Motor neuron (in vitro differentiated cells): ENCODE data around the gene MYO15B. TPM values are rescaled to one million over a fixed set of nuclear protein-coding genes. Genes with fewer than 3 reads are reported as not detected.
A peak's percentile ranks its signal among the peaks of the same experiment; 100 is the strongest.

ENCODE experiments used
- ATAC-seq, 8 experiments: fragments of 200-7000 bp; cut with Tn5 transposase; replicated peaks in 6 of 8; 2 replicates each; pipeline ENCODE4 v1.8.0; 2021; ENCODE audit warnings: mild to moderate bottlenecking in 8 of 8, moderate library complexity in 8 of 8
- H3K27ac ChIP-seq, 2 donors: fragments of 250-450 bp; sonication (Bioruptor Pico); 2 replicates each; pipeline ENCODE4 v1.9.0; 2021; ENCODE audit warnings: antibody characterized with exemption in 2 of 2, mild to moderate bottlenecking in 2 of 2, moderate library complexity in 1 of 2
- H3K4me1 ChIP-seq, 2 donors: fragments of 250-450 bp; sonication (Bioruptor Pico); replicated peaks in 1 of 2; 2 replicates each; pipeline ENCODE4 v1.6.1; 2021; ENCODE audit warnings: antibody characterized with exemption in 2 of 2, mild to moderate bottlenecking in 2 of 2, moderate library complexity in 1 of 2
- H3K4me3 ChIP-seq, 5 donors: fragments of 250-450 bp; sonication (Bioruptor Pico); 2 replicates each; pipeline ENCODE4 v1.9.0; 2021; ENCODE audit warnings: antibody characterized with exemption in 5 of 5, mild to moderate bottlenecking in 5 of 5, moderate library complexity in 4 of 5
- WGBS, 10 experiments: fragments of 450-650 bp; shearing (Covaris generic); methylation state at CpG; one replicate each; pipeline ENCODE4 v1.0.0; 2022; 5-methylcytosine and 5-hydroxymethylcytosine counted together
- in situ Hi-C, 9 experiments: fragments of 400-800 bp; cut with MboI; loops; one replicate each; pipeline ENCODE4 v1.15.0; 2021; ENCODE audit warnings: low sequenced_read_pairs in 9 of 9, low pct_unique_long_range_greater_than_20kb in 2 of 9; ENCODE audit not compliant: unreplicated experiment in 9 of 9
- total RNA-seq, 8 experiments: library from RNA; unstranded; fragments of 300-600 nt; gene quantifications; 2 replicates each; pipeline versions ENCODE4 v1.2.3 to v1.2.4, GENCODE V29; 2022

The MYO15B gene
- total RNA-seq, 8 experiments from 2014 or later = 2.9 to 31.5 (median 4.5) TPM

DNA sequence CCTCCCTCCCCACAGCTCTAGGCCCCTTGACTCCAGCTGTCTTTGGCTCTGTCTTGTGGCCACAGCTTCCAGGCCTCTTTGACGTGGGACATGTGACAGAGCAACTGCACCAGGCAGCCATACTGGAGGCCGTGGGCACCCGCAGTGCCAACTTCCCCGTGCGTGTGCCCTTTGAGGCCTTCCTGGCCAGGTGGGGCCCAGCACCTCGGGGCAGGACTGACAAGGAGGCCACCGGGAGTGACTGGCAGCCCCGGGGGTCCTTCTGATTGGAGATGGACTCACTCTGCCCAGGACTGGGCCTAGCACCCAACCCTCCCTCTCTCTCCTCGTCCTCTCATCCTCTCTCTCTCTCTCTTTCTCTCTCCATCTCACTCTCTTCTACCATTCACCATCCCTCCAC is 15.5 kb downstream of the MYO15B start:
- 40 to 58% (median 55%) methylated on average over 1 to 6 of the region's 9 CpGs; no CpG with 5 or more reads in 7 of the 10 experiments for WGBS, 10 experiments
- ATAC-seq = peak in 2 of 8 experiments; percentile 11 to 15
- Histone ChIP-seq H3K27ac (no peak overlapping the region), H3K4me1 (no peaks in the 10 kb centered on the region), H3K4me3 (no peak overlapping the region)
- in situ Hi-C loops = no loop called here

DNA sequence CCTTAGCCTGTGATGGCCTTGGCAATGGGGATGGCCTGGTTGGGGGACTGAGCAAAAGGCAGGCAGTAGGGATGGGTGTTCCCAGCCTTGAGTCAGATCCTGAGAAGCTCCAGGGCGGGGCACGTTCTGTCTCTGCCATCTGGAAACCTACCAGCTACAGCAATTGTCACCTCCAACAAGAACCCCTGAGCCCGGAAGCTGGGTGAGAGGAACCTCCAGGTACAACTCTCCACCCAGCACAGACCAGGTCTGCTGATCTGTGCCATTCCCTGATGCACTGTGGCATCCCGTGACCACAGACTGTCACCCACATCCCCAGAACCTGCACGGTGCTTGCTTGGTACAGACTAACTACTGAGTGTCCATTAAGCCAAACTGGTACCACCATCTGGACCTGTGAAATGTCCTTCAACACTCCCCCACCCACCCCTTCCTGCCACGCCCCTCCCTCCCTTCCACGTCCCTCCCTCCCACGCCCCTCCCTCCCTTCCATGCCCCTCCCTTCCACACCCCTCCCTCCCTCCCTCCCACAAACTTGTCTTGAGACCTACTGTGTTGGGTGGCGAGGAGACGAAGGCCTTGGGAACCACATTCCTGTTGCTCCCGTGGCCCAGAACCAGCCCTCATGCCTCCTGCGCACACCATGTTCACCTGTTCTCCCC is 16.6 kb downstream of the MYO15B start:
- in situ Hi-C loops = no loop called here
- WGBS, 10 experiments = 0 to 80% (median 40%) methylated on average over 1 to 4 of the region's 12 CpGs; no CpG with 5 or more reads in 6 of the 10 experiments
- ATAC-seq = peak in 4 of 8 experiments; percentile 24 to 83 (median 66)

DNA sequence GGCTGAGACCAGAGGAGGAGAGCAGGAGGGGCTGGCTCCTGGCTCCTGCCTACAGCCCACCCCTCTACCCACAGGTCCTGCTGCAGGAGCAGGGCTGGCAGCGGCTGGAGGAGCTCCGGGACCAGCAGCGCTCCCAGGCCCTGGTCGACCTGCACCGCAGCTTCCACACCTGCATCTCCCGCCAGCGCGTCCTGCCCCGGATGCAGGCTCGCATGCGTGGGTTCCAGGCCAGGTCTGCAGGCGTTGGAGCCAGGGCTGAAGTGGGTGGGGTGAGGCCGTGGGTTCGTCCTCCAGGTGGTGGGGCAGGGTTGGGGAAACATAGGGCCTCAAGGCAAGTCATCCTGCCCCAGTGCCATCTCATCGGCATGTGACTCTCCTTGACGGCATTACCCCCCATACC is 18.2 kb downstream of the MYO15B start:
- Histone ChIP-seq H3K27ac (no peak overlapping the region), H3K4me1 (no peaks in the 10 kb centered on the region), H3K4me3 (no peak overlapping the region)
- ATAC-seq = peak in 1 of 8 experiments; percentile 8
- 40 to 100% (median 72%) methylated on average over 1 to 5 of the region's 16 CpGs; no CpG with 5 or more reads in 5 of the 10 experiments for WGBS, 10 experiments
- in situ Hi-C loops = no loop called here

More for the DNA sequence above, 16.6 kb downstream of the MYO15B start:
- no peak overlapping the region for H3K4me3 ChIP-seq
- H3K27ac ChIP-seq = no peak overlapping the region
- no peaks in the 10 kb centered on the region for H3K4me1 ChIP-seq

DNA sequence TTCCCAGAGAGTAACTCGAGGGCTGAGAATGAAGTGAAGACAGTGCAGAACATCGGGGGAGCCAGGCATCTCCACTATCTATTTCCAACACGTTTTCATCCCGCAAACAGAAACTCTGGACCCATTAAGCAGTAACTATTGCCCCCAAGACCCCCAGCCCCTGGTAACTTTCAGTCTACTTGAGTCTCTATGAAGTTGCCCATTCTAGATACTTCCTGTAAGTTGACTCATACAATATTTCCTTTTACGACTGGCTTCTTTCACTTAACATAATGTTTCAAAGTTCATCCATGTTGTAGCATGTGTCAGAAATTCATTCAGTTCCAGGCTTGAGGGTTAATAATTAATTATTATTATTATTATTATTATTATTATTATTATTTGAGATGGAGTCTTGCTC is 19.5 kb downstream of the MYO15B start:
- H3K27ac ChIP-seq = no peak overlapping the region
- in situ Hi-C loops = no loop called here
- H3K4me1 ChIP-seq = no peaks in the 10 kb centered on the region
- no peak for ATAC-seq
- H3K4me3 ChIP-seq = no peak overlapping the region
- WGBS, 10 experiments = 64 to 100% (median 80%) methylated on average over 1 to 5 of the region's 5 CpGs; no CpG with 5 or more reads in 3 of the 10 experiments

DNA sequence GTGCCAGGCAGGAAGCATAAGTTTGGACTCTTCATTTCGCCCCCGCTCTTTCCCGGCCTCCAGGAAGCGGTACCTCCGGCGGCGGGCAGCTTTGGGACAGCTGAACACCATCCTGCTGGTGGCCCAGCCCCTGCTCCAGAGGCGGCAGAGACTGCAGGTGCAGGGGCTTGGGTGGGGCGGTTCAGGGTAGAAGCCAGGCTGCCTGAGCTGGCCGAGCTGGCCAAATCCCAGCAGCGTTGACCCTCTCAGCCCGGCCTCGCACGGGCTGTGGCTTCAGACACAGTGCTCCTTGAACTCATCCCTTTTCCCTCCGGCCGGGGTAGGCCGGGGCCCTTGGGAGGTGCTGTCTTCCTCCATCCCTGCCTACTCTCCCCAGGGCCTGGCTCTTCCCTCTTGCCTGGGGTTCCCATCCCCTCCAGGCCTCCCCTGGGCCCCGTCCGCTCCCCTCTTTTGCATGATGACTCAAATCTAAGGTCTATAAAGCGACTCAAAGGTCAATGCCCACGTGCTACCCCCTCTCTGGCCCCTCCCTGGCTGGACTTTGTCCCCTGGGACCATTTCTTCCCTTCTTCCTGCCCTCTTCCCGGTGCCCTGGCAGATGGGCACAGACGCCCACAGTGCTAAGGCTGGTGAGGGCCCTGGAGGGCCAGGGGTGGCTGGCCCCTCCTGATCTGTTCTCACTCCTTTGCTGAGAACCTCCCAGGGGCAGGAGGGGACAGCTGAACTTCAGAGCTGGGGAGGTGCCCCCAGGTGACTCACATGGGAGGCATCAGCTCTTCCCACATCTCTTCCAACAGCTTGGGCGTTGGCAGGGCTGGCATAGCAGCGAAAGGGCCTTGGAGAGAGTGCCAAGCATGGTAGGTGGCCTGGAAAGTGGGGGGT is 22.7 kb downstream of the MYO15B start:
- peak in 6 of 8 experiments; percentile 8 to 86 (median 21) for ATAC-seq
- 83 to 100% (median 94%) methylated on average over 1 to 8 of the region's 25 CpGs; no CpG with 5 or more reads in 6 of the 10 experiments for WGBS, 10 experiments
- in situ Hi-C loops = no loop called here

DNA sequence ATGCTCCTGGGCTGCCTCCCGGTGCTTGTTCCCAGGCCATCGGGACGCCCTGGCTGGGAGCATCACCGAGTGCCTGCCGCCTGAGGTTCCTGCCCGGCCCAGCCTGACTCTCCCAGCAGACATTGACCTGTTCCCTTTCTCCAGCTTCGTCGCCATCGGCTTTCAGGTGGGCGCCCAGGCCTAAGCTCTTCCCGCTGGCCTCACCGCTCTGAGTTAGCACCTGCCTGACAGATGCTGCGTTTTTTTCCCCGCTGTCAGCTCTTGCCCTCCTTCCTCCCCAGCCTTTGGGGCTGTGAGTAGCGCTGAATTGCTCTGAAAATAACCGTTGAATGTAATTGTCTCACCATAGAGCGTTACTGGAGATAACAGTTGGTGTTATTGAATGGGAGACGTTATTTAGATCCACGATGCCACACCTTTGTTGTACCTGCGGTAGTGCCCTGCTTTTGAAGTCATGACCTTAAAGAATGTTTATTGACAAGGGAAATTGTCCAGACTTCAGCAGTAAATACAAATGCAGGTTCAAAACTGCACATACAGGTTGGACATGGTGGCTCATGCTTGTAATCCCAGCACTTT is 24.3 kb downstream of the MYO15B start:
- in situ Hi-C loops = no loop called here
- H3K4me1 ChIP-seq = no peaks in the 10 kb centered on the region
- 50 to 100% (median 89%) methylated on average over 1 to 13 of the region's 20 CpGs; no CpG with 5 or more reads in 3 of the 10 experiments for WGBS, 10 experiments
- H3K27ac ChIP-seq = no peak overlapping the region
- no peak overlapping the region for H3K4me3 ChIP-seq
- ATAC-seq = no peak

More for the DNA sequence above, 22.7 kb downstream of the MYO15B start:
- Histone ChIP-seq H3K4me3 (no peak overlapping the region), H3K27ac (no peak overlapping the region), H3K4me1 (no peaks in the 10 kb centered on the region)

DNA sequence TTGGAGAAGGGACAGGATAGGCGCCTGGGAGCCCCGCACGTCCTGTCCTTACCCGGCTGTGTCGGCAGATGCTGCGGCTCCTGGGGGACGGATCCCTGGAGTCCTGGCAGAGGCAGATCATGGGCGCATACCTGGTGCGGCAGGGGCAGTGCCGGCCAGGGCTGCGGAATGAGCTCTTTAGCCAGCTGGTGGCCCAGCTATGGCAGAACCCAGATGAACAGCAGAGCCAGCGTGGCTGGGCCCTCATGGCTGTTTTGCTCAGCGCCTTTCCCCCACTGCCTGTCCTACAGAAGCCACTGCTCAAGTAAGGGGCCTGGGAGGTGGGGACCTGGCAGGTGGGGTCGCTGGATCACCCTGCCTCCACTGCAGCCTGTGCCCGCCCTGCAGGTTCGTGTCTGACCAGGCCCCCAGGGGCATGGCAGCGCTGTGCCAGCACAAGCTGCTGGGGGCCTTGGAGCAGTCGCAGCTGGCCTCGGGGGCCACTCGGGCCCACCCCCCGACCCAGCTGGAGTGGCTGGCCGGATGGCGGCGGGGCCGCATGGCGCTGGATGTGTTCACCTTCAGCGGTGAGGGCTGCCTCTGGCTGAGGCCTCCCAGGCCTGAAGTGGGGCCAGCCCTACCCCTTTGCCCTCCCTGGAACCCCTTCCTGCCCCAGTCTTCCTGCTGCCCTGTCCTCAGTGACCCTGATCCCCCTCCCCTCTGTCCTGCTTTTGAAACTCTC is 25.5 kb downstream of the MYO15B start:
- H3K4me3 ChIP-seq = no peak overlapping the region
- H3K4me1 ChIP-seq = no peaks in the 10 kb centered on the region
- ATAC-seq = peak in 1 of 8 experiments; percentile 10
- no peak overlapping the region for H3K27ac ChIP-seq
- 70 to 100% (median 97%) methylated on average over 1 to 6 of the region's 27 CpGs; no CpG with 5 or more reads in 6 of the 10 experiments for WGBS, 10 experiments
- in situ Hi-C loops = no loop called here

DNA sequence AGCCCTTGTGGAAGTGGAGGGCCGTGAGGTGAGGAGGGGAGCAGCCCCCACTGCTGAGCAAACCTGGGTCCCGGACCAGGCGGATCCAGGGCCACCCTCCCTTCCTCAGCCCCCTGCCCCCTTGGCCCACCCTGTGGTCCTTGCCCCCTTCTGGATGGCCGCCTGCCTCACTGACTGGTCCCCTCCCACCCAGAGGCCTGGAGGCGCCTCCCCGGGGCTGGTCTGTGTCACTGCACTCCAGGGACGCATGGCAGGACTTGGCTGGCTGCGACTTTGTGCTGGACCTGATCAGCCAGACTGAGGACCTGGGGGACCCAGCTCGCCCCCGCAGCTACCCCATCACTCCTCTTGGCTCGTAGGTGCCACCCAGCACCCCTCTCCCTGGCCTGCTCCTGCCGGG is 26.4 kb downstream of the MYO15B start:
- no peak overlapping the region for H3K27ac ChIP-seq
- H3K4me1 ChIP-seq = no peaks in the 10 kb centered on the region
- H3K4me3 ChIP-seq = no peak overlapping the region
- in situ Hi-C loops = no loop called here
- WGBS, 10 experiments = no CpG with 5 or more reads among the region's 12 CpGs
- ATAC-seq = peak in 4 of 8 experiments; percentile 6 to 23 (median 16)

- H3K27ac ChIP-seq = no peak overlapping the region
- no peak overlapping the region for H3K4me3 ChIP-seq
- no peaks in the 10 kb centered on the region for H3K4me1 ChIP-seq
- WGBS, 10 experiments = 0 to 100% (median 89%) methylated on average over 1 to 4 of the region's 19 CpGs; no CpG with 5 or more reads in 7 of the 10 experiments
- ATAC-seq = peak in 2 of 8 experiments; percentile 6
- in situ Hi-C loops = no loop called here
Observed at GRCh38 chr17:75614556-75615270, 27.1 kb downstream of the MYO15B start.

DNA sequence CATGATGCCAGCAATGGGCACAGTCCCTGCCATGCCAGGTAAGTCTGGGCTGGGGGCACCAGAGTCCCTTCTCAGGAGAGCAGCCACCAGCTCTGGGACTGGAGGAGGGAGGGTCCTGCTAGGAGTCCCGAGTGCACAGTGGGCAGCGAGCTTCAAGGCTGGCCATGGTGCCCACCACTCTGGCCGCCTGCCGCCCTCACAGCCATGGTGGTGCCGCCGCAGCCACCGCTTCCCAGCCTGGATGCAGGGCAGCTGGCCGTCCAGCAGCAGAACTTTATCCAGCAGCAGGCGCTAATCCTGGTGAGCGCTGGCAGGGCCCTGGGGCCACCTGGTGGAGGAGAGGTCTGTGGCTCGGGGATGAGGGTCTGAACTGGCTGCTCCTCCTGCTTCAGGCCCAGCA is 27.7 kb downstream of the MYO15B start:
- 70 to 87% (median 80%) methylated on average over 2 to 7 of the region's 11 CpGs; no CpG with 5 or more reads in 7 of the 10 experiments for WGBS, 10 experiments
- H3K4me1 ChIP-seq = no peaks in the 10 kb centered on the region
- no peak overlapping the region for H3K4me3 ChIP-seq
- no peak overlapping the region for H3K27ac ChIP-seq
- ATAC-seq = no peak
- in situ Hi-C loops = no loop called here

- Histone ChIP-seq H3K27ac (no peak overlapping the region), H3K4me3 (no peak overlapping the region), H3K4me1 (peaks cover 0 to 4% of the 10 kb centered on the region in 2 donors)
- no peak for ATAC-seq
- 20 to 100% (median 92%) methylated on average over 1 to 3 of the region's 24 CpGs; no CpG with 5 or more reads in 6 of the 10 experiments for WGBS, 10 experiments
- in situ Hi-C loops = no loop called here
Observed at GRCh38 chr17:75616521-75617122, 29.0 kb downstream of the MYO15B start.

- in situ Hi-C loops = no loop called here
- H3K27ac ChIP-seq = no peak overlapping the region
- ATAC-seq = no peak
- WGBS, 10 experiments = 49 to 96% (median 80%) methylated on average over 4 to 5 of the region's 16 CpGs; no CpG with 5 or more reads in 7 of the 10 experiments
- peaks cover 4 to 10% of the 10 kb centered on the region in 2 donors for H3K4me1 ChIP-seq
- H3K4me3 ChIP-seq = no peak overlapping the region
Observed at GRCh38 chr17:75617218-75617617, 29.6 kb downstream of the MYO15B start.
